ENCODE data around the gene SHB.

- TF ChIP-seq CTCF (IDR thresholded peaks at IDR 0.05), result no peak
- no peak for TF ChIP-seq POLR2A (IDR thresholded peaks at IDR 0.05)
These were observed 39.0 kb downstream of the SHB start for GRCh38 chr9:38029915-38030638.

Data from lower leg skin (tissue), 3 donors.